GM12878 (cell line): Measurements from ENCODE around the gene NKD1. TPM values are rescaled to one million over a fixed set of nuclear protein-coding genes. Genes with fewer than 3 reads are reported as not detected.

Experiments
- ATAC-seq: fragments of 200-7000 bp; cut with Tn5 transposase; 3 replicates; pipeline ENCODE4 v1.9.1; 2020; ENCODE audit warnings: mild to moderate bottlenecking, moderate library complexity
- BruUV-seq: library from RNA; stranded (reverse); fragments of 400-500 nt; replicated peaks from 2 replicates; lab custom pipeline; 2021; lab: Mats Ljungman, UMichigan
- CTCF ChIA-PET: fragments of 300-600 bp; sonication (Branson Sonifier 250); formaldehyde crosslinking; extraction: SDS; loops from one replicate; lab custom pipeline; 2021; ENCODE audit warnings: inconsistent platforms; lab: Yijun Ruan, JAX
- POLR2A ChIA-PET: fragments of 350-600 bp; formaldehyde crosslinking; extraction: SDS; loops from one replicate; lab custom pipeline; 2021; ENCODE audit warnings: inconsistent platforms; lab: Charles Lee
- RAD21 ChIA-PET: fragments of 300-600 bp; sonication (Branson Sonifier 250); formaldehyde crosslinking; loops from one replicate; lab custom pipeline; 2023; ENCODE audit warnings: antibody characterized with exemption; ENCODE audit not compliant: unreplicated experiment; lab: Charles Lee
- SMC1A ChIA-PET: fragments of 300-600 bp; sonication (Branson Sonifier 250); formaldehyde crosslinking; loops from one replicate; lab custom pipeline; 2023; ENCODE audit not compliant: unreplicated experiment, uncharacterized antibody; lab: Charles Lee
- DNase-seq: peaks from one replicate; pipeline ENCODE4 v3.0.0-alpha.2; 2011; ENCODE audit warnings: low read depth, low spot score
- FAIRE-seq: peaks from 3 replicates; lab custom pipeline; 2011; peaks lifted over from hg19 to GRCh38; lab: Jason Lieb, UNC
- H2AFZ ChIP-seq: 2 replicates; pipeline ENCODE4 v1.6.0; 2011; ENCODE audit warnings: low read depth, low read length, control low read depth; ENCODE audit not compliant: control insufficient read depth
- H3K27ac ChIP-seq: 2 replicates; pipeline ENCODE4 v1.5.1; 2011; ENCODE audit warnings: control low read depth; ENCODE audit not compliant: control insufficient read depth, insufficient read depth
- H3K27me3 ChIP-seq, 2 experiments: replicated peaks in 1 of 2; 2 replicates each; pipeline versions ENCODE4 v1.6.0 to v1.6.1; 2011; ENCODE audit warnings: low read length in 1 of 2; ENCODE audit not compliant: control insufficient read depth in 2 of 2, insufficient read depth in 2 of 2
- H3K36me3 ChIP-seq, 2 experiments: 2 replicates each; pipeline ENCODE4 v1.5.1; 2011; ENCODE audit warnings: low read length in 1 of 2; ENCODE audit not compliant: control insufficient read depth in 2 of 2, insufficient read depth in 2 of 2
- H3K4me1 ChIP-seq: 2 replicates; pipeline ENCODE4 v1.6.1; 2011; ENCODE audit warnings: mild to moderate bottlenecking, low read length, moderate library complexity, mixed read lengths; ENCODE audit not compliant: control insufficient read depth, insufficient read depth
- H3K4me2 ChIP-seq: 2 replicates; pipeline ENCODE4 v1.6.0; 2011; ENCODE audit warnings: control low read depth; ENCODE audit not compliant: control insufficient read depth, insufficient read depth
- H3K4me3 ChIP-seq: fragments of 200-600 bp; sonication (generic); 2 replicates; pipeline ENCODE4 v1.5.1; 2016
- H3K79me2 ChIP-seq: 2 replicates; pipeline ENCODE4 v1.6.0; 2011; ENCODE audit warnings: low read length; ENCODE audit not compliant: control insufficient read depth, insufficient read depth
- H3K9ac ChIP-seq: 2 replicates; pipeline ENCODE4 v1.8.0; 2011; ENCODE audit warnings: low read length, control low read depth, mixed read lengths; ENCODE audit not compliant: control insufficient read depth, insufficient read depth
- H3K9me3 ChIP-seq: replicated peaks from 3 replicates; pipeline ENCODE4 v1.5.1; 2011; ENCODE audit warnings: mild to moderate bottlenecking, low read length; ENCODE audit not compliant: control insufficient read depth, insufficient read depth
- H4K20me1 ChIP-seq: 2 replicates; pipeline ENCODE4 v1.6.0; 2011; ENCODE audit not compliant: control insufficient read depth, insufficient read depth
- CBX5 ChIP-seq: sonication (generic); IDR thresholded peaks from 2 replicates; pipeline ENCODE4 v1.6.1; 2016; ENCODE audit warnings: low read depth, moderate library complexity, mild to moderate bottlenecking, inconsistent platforms
- EZH2 ChIP-seq: IDR thresholded peaks from 2 replicates; pipeline ENCODE4 v1.6.1; 2012; ENCODE audit warnings: low read depth, mild to moderate bottlenecking, control low read depth, inconsistent platforms, low read length, borderline replicate concordance; ENCODE audit not compliant: control insufficient read depth
- FOS ChIP-seq: IDR thresholded peaks from 3 replicates; pipeline ENCODE4 v1.6.1; 2011; ENCODE audit warnings: borderline replicate concordance; ENCODE audit not compliant: insufficient read length; ENCODE audit errors: extremely low read depth
- JUNB ChIP-seq: IDR thresholded peaks from 2 replicates; pipeline ENCODE4 v1.6.1; 2016; ENCODE audit warnings: antibody characterized with exemption, mild to moderate bottlenecking
- POLR2AphosphoS5 ChIP-seq: IDR thresholded peaks from 2 replicates; pipeline ENCODE4 v1.6.1; 2011; ENCODE audit warnings: mild to moderate bottlenecking, low read length, inconsistent platforms
- POU2F2 ChIP-seq: IDR thresholded peaks from 3 replicates; pipeline ENCODE4 v1.6.1; 2011; ENCODE audit warnings: low read depth, mild to moderate bottlenecking, low read length, borderline replicate concordance
- RELA ChIP-seq: fragments of 450-650 bp; IDR thresholded peaks from 2 replicates; pipeline ENCODE4 v1.8.0; 2014; ENCODE audit warnings: borderline replicate concordance; ENCODE audit not compliant: partially characterized antibody
- WGBS: methylation state at CpG from one replicate; pipeline ENCODE4 v1.1.6; 2016; ENCODE audit warnings: low lambda C conversion rate; ENCODE audit not compliant: insufficient replicate concordance, insufficient coverage; ENCODE audit errors: missing lambda C conversion rate; 5-methylcytosine and 5-hydroxymethylcytosine counted together
- in situ Hi-C: fragments of 300-500 bp; cut with MboI; formaldehyde crosslinking; loops from 9 replicates; pipeline ENCODE4 v1.14.3; 2018; ENCODE audit warnings: mixed read lengths
- intact Hi-C: fragments of 100-400 bp; cut with micrococcal nuclease; formaldehyde crosslinking; loops from one replicate; pipeline ENCODE4 v1.14.2; 2022; ENCODE audit not compliant: unreplicated experiment
- polyA plus RNA-seq, 11 experiments: library from polyadenylated mRNA; depleted of rRNA in 4 of 11; unstranded in 6 of 11; stranded (reverse) in 5 of 11; fragments of >200 nt; fragmentation: Nextera tagmentation in 4 of 11; fragmentation: Illumina TruSeq in 1 of 11; extraction: Ambion mirVana in 4 of 11; extraction: Trizol in 1 of 11; gene quantifications; 1 replicate in 1 of 11; 2 replicates in 10 of 11; pipeline versions ENCODE4 v1.2.1 to v1.2.3, GENCODE V29; 2011 to 2016; ENCODE audit warnings: inconsistent platforms in 2 of 11, missing spikeins in 2 of 11, low read depth in 1 of 11
- total RNA-seq, 4 experiments: library from RNA; depleted of rRNA in 3 of 4; stranded (reverse); fragments of >200 nt in 3 of 4; fragmentation: Illumina TruSeq in 1 of 4; extraction: Trizol in 1 of 4; gene quantifications; 2 replicates each; pipeline versions ENCODE4 v1.2.1 to v1.2.3, GENCODE V29; 2013 to 2021
- TF ChIP-seq, protein P1 (sequence below): fragments of 450-650 bp; IDR thresholded peaks from 2 replicates; pipeline ENCODE4 v1.6.1; 2016; ENCODE audit warnings: mild to moderate bottlenecking, moderate library complexity, borderline replicate concordance

Gene NKD1
- total and polyA plus RNA-seq, 10 of the 15 experiments (the other 5 are each of a cell fraction or from before 2014, with no cell fraction given), result under 0.01 to 0.49 (median 0.04) TPM; not detected in 2

DNA sequence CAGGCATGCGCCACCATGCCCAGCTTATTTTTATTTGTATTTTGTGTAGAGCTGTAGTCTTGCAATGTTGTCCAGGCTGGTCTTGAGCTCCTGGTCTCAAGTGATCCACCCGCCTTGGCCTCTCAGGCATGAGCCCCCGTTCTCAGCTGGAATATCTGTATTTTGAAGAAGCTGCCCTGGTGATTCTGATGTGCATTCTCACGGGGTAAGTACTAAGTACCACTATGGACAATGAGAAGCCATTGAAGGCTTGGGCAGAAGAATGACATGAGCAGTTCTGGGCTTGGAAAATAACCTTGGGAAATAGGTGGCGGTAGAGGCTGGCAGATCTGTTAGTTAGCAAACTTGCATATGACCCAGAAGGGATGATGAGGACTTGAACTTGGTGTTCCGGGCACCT, 15.6 kb upstream of the NKD1 start:
- 67% methylated on average over 6 of the region's 6 CpGs for WGBS
- Histone ChIP-seq H3K36me3 (no peaks in the 10 kb centered on the region), H3K27me3 (no peaks in the 10 kb centered on the region), H4K20me1 (no peaks in the 10 kb centered on the region), H3K4me2 (no peak overlapping the region), H3K9me3 (peaks cover 2% of the 10 kb centered on the region; the same call in 1 of the 3 replicates), H2AFZ (no peak overlapping the region), H3K4me1 (no peaks in the 10 kb centered on the region), H3K79me2 (no peaks in the 10 kb centered on the region), H3K27ac (no peak overlapping the region), H3K4me3 (no peak overlapping the region), H3K9ac (no peak overlapping the region)
- ATAC-seq (no peak), FAIRE-seq (no peak), DNase-seq (no peak)
- intact Hi-C loops (no loop called here), in situ Hi-C loops (no loop called here)
- TF ChIP-seq JUNB, result no peak
- TF ChIP-seq RELA, result no peak
- no peak for TF ChIP-seq FOS
- TF ChIP-seq CBX5, result no peak
- no peak for TF ChIP-seq POLR2AphosphoS5
- TF ChIP-seq, protein P1, sequence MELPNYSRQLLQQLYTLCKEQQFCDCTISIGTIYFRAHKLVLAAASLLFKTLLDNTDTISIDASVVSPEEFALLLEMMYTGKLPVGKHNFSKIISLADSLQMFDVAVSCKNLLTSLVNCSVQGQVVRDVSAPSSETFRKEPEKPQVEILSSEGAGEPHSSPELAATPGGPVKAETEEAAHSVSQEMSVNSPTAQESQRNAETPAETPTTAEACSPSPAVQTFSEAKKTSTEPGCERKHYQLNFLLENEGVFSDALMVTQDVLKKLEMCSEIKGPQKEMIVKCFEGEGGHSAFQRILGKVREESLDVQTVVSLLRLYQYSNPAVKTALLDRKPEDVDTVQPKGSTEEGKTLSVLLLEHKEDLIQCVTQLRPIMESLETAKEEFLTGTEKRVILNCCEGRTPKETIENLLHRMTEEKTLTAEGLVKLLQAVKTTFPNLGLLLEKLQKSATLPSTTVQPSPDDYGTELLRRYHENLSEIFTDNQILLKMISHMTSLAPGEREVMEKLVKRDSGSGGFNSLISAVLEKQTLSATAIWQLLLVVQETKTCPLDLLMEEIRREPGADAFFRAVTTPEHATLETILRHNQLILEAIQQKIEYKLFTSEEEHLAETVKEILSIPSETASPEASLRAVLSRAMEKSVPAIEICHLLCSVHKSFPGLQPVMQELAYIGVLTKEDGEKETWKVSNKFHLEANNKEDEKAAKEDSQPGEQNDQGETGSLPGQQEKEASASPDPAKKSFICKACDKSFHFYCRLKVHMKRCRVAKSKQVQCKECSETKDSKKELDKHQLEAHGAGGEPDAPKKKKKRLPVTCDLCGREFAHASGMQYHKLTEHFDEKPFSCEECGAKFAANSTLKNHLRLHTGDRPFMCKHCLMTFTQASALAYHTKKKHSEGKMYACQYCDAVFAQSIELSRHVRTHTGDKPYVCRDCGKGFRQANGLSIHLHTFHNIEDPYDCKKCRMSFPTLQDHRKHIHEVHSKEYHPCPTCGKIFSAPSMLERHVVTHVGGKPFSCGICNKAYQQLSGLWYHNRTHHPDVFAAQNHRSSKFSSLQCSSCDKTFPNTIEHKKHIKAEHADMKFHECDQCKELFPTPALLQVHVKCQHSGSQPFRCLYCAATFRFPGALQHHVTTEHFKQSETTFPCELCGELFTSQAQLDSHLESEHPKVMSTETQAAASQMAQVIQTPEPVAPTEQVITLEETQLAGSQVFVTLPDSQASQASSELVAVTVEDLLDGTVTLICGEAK, result no peak
- TF ChIP-seq POU2F2, result no peak
- no peak for TF ChIP-seq EZH2
- BruUV-seq, result no TSS peak
- ChIA-PET CTCF (no interaction called here), POLR2A (no interaction called here), SMC1A (no interaction called here), RAD21 (no interaction called here)
